ENCODE data around the gene DPP8.

- TF ChIP-seq CTCF (conservative IDR thresholded peaks at IDR 0.05; ENCODE audit: low read depth, low read length) (no peak), EZH2 (IDR thresholded peaks at IDR 0.05; ENCODE audit: borderline replicate concordance, low read depth, low read length, poor library complexity, severe bottlenecking) (no peak)
These were observed 15.2 kb upstream of the DPP8 start for GRCh38 chr15:65532738-65533051.
